Measurements from ENCODE around the gene SLCO4A1.

Gene SLCO4A1

GRCh38 chr20:62652894-62653305, 10.6 kb downstream of the SLCO4A1 start:
- no peak for DNase-seq

- DNase-seq: no peak
Measured at GRCh38 chr20:62653373-62653772, 11.1 kb downstream of the SLCO4A1 start.

GRCh38 chr20:62653951-62654685, 11.8 kb downstream of the SLCO4A1 start:
- no peak for DNase-seq

GRCh38 chr20:62655282-62656196, 13.2 kb downstream of the SLCO4A1 start:
- DNase-seq: no peak

- no peak for DNase-seq
Measured at GRCh38 chr20:62656197-62656918, 14.1 kb downstream of the SLCO4A1 start.

- DNase-seq: no peak
Measured at GRCh38 chr20:62656919-62657588, 14.8 kb downstream of the SLCO4A1 start.

- DNase-seq: no peak
Measured at GRCh38 chr20:62657589-62657942, 15.3 kb downstream of the SLCO4A1 start.

- DNase-seq: no peak
Measured at GRCh38 chr20:62657956-62658355, 15.7 kb downstream of the SLCO4A1 start.

- no peak for DNase-seq
Measured at GRCh38 chr20:62658593-62659178, 16.4 kb downstream of the SLCO4A1 start.

GRCh38 chr20:62659488-62660239, 17.4 kb downstream of the SLCO4A1 start:
- no peak for DNase-seq

- DNase-seq: no peak
Measured at GRCh38 chr20:62660240-62660615, 17.9 kb downstream of the SLCO4A1 start.

- no peak for DNase-seq
Measured at GRCh38 chr20:62660768-62661167, 18.5 kb downstream of the SLCO4A1 start.

- DNase-seq: no peak
Measured at GRCh38 chr20:62661647-62662046, 19.3 kb downstream of the SLCO4A1 start.

GRCh38 chr20:62662422-62662821, 20.1 kb downstream of the SLCO4A1 start:
- DNase-seq: no peak

GRCh38 chr20:62663145-62664018, 21.1 kb downstream of the SLCO4A1 start:
- no peak for DNase-seq

- DNase-seq: no peak
Measured at GRCh38 chr20:62664019-62664971, 22.0 kb downstream of the SLCO4A1 start.

- no peak for DNase-seq
Measured at GRCh38 chr20:62665153-62665754, 23.0 kb downstream of the SLCO4A1 start.

GRCh38 chr20:62665826-62666735, 23.8 kb downstream of the SLCO4A1 start:
- no peak for DNase-seq
